ENCODE results near the gene TAPBP. TPM values are rescaled to one million over a fixed set of nuclear protein-coding genes. Genes with fewer than 3 reads are reported as not detected.

Gene TAPBP
- total RNA-seq, 2 donors from 2014 or later = 88.0 to 107 TPM

DNA sequence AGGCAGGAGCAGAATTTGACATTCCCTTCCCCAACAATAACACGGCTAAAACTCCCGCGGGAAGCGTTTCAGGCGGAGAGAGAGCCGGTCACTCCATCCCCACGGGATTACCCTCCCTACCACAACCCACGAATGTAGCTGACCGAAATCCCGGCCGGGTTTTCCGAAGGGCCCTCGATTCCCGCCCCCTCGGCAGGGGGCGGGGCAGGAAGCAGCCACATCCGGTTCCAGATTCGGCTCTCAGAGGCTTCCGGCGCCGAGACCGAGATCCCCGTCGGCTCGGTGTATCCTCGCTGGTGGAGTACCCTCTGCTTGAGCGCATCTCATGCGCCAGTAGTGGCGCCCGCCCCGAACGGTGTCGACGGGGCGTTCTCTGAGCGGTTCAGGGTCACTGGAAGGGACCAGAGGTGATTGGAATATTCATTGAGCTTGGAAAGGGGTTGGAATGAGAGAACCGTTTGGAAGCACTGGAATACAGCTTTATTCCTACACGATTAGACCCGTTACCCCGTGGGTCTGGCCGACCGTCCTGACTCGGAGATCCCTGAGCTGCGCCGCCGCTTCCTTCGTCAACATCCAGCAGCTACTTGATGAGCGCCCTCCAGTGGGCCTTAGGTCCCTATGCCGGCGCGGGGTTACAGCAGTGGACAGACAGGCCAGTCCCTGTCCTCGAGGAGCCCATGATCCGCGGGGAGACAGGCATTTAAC, 14.5 kb downstream of the TAPBP start:
- peaks cover 15 to 20% of the 10 kb centered on the region in 2 donors for H3K4me1 ChIP-seq (ENCODE audit: control insufficient read depth in 1 of 2, low read depth in 2 of 2)
- H3K4me3 ChIP-seq = peak overlapping the region; percentile 79
- H3K27ac ChIP-seq = peak overlapping the region; percentile 92 to 93
- no peaks in the 10 kb centered on the region for H3K27me3 ChIP-seq (replicated peaks; ENCODE audit: insufficient read depth)
- TF ChIP-seq, protein P1, sequence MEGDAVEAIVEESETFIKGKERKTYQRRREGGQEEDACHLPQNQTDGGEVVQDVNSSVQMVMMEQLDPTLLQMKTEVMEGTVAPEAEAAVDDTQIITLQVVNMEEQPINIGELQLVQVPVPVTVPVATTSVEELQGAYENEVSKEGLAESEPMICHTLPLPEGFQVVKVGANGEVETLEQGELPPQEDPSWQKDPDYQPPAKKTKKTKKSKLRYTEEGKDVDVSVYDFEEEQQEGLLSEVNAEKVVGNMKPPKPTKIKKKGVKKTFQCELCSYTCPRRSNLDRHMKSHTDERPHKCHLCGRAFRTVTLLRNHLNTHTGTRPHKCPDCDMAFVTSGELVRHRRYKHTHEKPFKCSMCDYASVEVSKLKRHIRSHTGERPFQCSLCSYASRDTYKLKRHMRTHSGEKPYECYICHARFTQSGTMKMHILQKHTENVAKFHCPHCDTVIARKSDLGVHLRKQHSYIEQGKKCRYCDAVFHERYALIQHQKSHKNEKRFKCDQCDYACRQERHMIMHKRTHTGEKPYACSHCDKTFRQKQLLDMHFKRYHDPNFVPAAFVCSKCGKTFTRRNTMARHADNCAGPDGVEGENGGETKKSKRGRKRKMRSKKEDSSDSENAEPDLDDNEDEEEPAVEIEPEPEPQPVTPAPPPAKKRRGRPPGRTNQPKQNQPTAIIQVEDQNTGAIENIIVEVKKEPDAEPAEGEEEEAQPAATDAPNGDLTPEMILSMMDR (IDR thresholded peaks at IDR 0.05) = peak; percentile 61
- DNase-seq (ENCODE audit: low spot score) (peak; percentile 72), ATAC-seq (ENCODE audit: insufficient number of reproducible peaks, low FRiP score, low read depth) (peak; percentile 67)
- H3K9me3 ChIP-seq = no peaks in the 10 kb centered on the region
- peaks cover 25% of the 10 kb centered on the region for H3K36me3 ChIP-seq

DNA sequence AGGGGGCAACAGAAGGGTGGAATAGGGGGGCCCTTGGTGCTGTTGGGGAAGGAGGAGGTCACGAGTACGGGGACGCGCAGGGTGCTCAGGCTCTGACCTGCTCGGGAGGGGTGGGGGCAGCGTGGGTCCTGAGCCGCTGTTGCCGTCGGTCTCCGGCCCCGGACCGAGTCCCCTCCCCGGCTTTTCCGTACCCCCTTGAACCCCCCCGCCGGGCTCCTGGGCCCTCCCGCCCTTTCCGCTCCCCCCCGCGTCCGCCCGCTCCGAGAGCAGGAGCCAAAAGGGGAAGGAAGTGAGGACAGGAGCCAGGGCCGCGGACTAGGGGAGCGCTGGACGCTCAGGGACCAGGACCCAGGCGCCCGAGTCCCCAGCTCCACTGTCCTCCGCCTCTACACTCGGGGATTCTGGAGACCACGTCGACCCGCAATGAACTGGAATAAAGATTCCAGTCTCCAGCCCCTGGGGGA, 15.1 kb downstream of the TAPBP start, which contains the start of gene RGL2:
Gene RGL2, minus strand, starts transcription at position 170 of the 464 bp plus-strand sequence. CDS start 332 bp downstream, outside the sequence.
- H3K27me3 ChIP-seq (replicated peaks; ENCODE audit: insufficient read depth) = no peaks in the 10 kb centered on the region
- peak within 1 kb of the TSS; percentile 79 for H3K4me3 ChIP-seq
- DNase-seq (ENCODE audit: low spot score) (peak; percentile 55), ATAC-seq (ENCODE audit: insufficient number of reproducible peaks, low FRiP score, low read depth) (peak; percentile 41)
- TF ChIP-seq, protein P1 (IDR thresholded peaks at IDR 0.05) = no peak
- H3K9me3 ChIP-seq = no peaks in the 10 kb centered on the region
- H3K27ac ChIP-seq = peak within 1 kb of the TSS; percentile 92 to 93
- H3K36me3 ChIP-seq = peaks cover 20% of the 10 kb centered on the region
- H3K4me1 ChIP-seq (ENCODE audit: control insufficient read depth in 1 of 2, low read depth in 2 of 2) = peaks cover 15 to 20% of the 10 kb centered on the region in 2 donors

DNA sequence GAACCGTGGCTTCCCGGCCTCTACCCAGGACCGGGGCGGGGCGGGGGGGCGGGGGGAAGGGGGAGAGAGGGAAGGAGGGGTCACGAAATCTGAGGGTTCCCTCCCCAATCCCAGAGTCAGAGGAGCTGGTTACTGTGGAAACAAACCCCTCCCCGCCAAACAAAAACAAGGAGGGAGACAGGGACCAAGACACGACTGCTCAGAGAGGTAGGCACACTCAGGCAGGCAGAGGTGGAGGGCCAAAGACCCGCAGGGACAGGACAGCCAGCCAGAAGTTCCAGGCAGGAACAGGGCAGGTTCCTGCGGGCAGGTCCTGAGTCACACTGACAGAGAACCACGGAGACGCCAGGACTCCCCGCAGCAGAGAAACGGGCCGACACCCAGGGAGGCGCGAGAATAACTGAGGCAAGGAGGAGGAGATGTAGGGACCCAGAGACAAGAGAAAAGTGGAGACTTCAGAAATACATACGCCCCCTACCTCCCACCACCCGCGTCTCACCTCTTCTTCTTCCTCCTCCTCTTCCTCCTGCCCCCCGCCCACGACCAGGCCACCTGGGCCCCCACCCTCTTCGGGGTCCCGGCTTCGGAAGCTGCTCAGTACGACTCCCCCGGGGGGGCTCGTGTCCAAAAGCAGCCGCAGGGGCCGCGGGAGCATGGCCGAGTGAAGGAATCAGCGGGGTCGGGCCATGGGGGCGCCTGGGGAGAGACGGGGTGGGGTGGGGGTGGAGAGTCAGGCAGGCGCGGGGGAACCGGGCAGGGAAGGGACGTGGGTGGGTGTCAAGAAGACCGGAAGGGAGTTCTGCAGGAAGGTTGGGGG, 15.7 kb downstream of the TAPBP start:
- H3K27ac ChIP-seq = peak overlapping the region; percentile 92 to 93
- H3K36me3 ChIP-seq = peaks cover 16% of the 10 kb centered on the region
- H3K27me3 ChIP-seq (replicated peaks; ENCODE audit: insufficient read depth) = no peaks in the 10 kb centered on the region
- ATAC-seq (ENCODE audit: insufficient number of reproducible peaks, low FRiP score, low read depth) = peak; percentile 9
- peaks cover 15 to 20% of the 10 kb centered on the region in 2 donors for H3K4me1 ChIP-seq (ENCODE audit: control insufficient read depth in 1 of 2, low read depth in 2 of 2)
- TF ChIP-seq, protein P1 (IDR thresholded peaks at IDR 0.05) = no peak
- H3K4me3 ChIP-seq = peak overlapping the region; percentile 79
- DNase-seq (ENCODE audit: low spot score) = no peak
- no peaks in the 10 kb centered on the region for H3K9me3 ChIP-seq

DNA sequence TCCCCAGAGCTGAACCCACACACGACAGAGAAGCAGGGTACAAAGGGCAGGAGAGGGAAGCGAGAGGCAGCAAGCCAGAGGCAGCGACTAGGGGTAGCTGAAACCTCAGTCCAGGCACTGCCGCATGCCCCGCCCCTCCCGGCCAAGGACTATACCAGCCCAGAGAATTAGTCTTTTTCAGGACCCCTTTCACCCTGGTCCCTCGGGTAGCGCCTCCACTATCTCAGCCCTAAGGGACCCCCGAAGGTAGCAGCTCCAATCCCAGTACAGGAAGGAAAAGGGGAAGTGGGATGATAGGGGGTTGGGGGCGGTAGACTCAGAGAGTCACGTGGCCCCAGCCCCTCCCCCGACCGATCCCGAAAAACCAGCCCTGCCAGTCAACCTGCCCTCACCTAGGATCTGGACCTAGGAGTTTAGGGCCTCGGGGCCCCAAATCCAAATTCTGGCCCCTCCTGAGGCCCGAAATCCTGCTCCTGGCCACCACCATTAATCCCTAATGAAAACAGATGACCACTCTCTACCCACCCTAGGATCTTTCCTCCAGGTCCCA, 16.4 kb downstream of the TAPBP start:
- peak overlapping the region; percentile 74 to 92 for H3K27ac ChIP-seq
- peak overlapping the region; percentile 79 for H3K4me3 ChIP-seq
- TF ChIP-seq, protein P1 (IDR thresholded peaks at IDR 0.05) = no peak
- peaks cover 15% of the 10 kb centered on the region for H3K36me3 ChIP-seq
- H3K4me1 ChIP-seq (ENCODE audit: control insufficient read depth in 1 of 2, low read depth in 2 of 2) = peaks cover 15 to 20% of the 10 kb centered on the region in 2 donors
- DNase-seq (ENCODE audit: low spot score) (no peak), ATAC-seq (ENCODE audit: insufficient number of reproducible peaks, low FRiP score, low read depth) (no peak)
- H3K27me3 ChIP-seq (replicated peaks; ENCODE audit: insufficient read depth) = no peaks in the 10 kb centered on the region
- no peaks in the 10 kb centered on the region for H3K9me3 ChIP-seq
